Colon (tissue), 2 donors: Measurements from ENCODE around the gene ASTN2.
A peak's percentile ranks its signal among the peaks of the same experiment; 100 is the strongest.

Experiments
- FAIRE-seq: peaks from 2 replicates; lab custom pipeline; 2012; peaks lifted over from hg19 to GRCh38; lab: Jason Lieb, UNC
- donor health status: control.
- donor health status: control.

ASTN2 gene

GRCh38 chr9:116506685-116507084 lies 908.2 kb downstream of the ASTN2 start:
- no peak for FAIRE-seq

- no peak for FAIRE-seq
Measured at GRCh38 chr9:116504893-116505480, 909.9 kb downstream of the ASTN2 start.

DNA sequence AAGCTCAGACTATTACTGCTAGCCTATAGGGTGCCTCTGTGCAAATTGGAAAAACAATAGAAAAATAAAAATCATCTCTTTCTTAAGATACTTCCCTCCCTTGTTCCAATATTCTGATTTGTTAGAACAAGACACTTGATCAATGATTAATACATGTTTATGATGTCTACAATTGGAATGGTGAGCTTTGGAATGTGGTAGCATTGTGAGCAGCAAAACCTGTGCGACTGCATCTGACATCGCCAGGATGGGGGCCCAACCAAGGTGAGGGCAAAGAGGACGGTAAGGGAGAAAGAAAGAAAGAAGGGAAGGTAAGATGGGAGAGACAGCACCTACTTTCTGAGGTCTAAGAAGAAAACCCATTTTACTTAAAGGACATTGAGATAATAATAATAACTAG lies 910.8 kb downstream of the ASTN2 start:
- FAIRE-seq: no peak

DNA sequence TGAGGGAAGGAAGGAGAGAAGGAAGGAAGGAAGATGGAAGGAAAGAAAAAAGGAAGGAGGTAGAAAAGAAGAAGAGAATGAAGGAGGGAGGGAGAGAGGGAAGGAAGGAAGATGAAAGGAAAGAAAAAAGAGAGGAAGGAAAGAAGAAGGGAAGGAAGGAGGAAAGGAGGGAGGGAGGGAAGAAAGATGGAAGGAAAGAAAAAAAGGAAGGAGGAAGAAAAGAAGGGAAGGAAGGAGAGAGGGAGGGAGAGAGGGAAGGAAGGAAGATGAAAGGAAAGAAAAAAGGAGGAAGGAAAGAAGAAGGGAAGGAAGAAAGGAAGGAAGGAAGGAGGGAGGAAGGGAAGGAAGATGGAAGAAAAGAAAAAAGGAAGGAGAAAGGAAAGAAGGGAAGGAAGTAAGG lies 912.1 kb downstream of the ASTN2 start:
- no peak for FAIRE-seq

DNA sequence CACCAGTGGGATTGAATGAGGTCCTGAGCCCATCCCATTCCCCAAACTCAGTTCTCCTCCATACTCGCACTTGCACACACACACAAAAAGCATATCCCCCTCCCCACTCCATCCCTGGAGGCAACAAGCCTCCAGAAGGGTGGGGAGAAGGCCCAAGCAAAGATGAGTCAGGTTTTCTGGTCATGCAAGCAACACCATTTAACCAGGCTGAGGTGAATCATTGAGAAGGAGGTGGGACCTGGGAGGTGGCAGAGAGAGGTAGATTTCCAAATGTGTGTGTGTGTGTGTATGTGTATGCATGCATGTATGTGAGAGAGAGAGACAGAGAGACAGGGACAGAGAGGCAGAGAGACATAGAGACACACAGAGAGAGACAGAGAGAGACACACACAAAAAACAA lies 913.0 kb downstream of the ASTN2 start:
- FAIRE-seq: no peak

DNA sequence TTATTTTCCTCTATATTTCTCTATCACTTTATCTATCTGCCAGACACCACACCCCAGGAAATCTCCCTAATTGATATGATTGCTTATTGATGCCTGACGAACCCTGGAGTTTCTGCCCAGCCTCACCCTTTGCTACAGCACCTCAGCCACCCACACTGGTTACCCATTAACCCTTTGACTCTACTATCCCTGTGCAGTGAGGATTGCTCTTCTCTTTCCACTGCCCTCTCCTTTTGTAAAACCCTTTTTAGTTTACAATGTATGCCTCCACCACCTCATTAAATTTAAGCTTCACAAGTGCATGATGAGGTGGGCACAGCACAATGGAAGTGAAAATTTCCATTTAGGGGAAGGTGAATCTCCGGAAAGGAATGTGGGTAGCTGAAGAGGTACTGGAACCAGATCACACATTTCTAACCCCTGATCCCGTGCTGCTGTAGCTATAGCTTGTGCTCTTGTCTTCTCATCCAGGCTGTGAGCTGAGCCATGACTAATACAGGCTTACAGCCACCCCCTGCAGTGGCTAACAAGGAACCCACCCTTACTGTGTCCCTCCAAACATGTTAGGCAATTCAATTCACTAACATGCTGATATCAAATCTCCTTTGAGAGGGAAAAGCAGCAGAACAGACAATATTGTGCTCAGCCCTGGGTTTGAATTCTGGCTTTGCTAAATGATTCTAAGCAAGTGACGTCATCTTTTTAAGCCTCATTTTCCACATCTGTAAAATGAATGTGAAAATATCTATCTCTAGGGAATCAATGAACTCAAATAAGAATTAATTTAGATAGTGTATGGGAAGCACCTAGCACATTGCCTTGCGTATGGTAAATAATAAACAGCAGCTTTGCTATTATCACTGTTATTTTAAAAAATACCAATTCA lies 914.6 kb downstream of the ASTN2 start:
- no peak for FAIRE-seq

DNA sequence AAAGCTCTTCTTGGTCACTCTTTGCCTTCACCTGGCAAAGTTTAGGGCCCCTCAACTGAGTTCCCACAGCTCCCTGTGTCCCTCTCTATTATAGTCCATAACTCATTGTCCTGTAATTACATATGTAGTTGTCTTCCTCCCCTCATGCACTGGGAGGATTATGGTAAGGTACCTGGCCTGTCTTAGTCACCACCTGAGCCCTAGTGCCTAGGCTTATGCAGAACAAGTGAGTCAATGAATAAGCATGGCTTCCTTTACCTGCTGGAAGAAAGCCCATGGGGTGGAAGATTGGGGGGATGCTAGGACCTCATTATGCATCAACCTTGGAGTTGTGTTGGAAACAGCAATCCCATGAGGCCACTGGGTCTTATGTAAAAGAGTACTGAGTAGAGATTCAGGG lies 915.4 kb downstream of the ASTN2 start:
- no peak for FAIRE-seq

GRCh38 chr9:116497095-116497890 lies 917.6 kb downstream of the ASTN2 start:
- FAIRE-seq: no peak

- FAIRE-seq: no peak
Measured at GRCh38 chr9:116496167-116496566, 918.7 kb downstream of the ASTN2 start.

- no peak for FAIRE-seq
Measured at GRCh38 chr9:116495725-116496124, 919.1 kb downstream of the ASTN2 start.

- FAIRE-seq: no peak
Measured at GRCh38 chr9:116494815-116495634, 919.8 kb downstream of the ASTN2 start.

DNA sequence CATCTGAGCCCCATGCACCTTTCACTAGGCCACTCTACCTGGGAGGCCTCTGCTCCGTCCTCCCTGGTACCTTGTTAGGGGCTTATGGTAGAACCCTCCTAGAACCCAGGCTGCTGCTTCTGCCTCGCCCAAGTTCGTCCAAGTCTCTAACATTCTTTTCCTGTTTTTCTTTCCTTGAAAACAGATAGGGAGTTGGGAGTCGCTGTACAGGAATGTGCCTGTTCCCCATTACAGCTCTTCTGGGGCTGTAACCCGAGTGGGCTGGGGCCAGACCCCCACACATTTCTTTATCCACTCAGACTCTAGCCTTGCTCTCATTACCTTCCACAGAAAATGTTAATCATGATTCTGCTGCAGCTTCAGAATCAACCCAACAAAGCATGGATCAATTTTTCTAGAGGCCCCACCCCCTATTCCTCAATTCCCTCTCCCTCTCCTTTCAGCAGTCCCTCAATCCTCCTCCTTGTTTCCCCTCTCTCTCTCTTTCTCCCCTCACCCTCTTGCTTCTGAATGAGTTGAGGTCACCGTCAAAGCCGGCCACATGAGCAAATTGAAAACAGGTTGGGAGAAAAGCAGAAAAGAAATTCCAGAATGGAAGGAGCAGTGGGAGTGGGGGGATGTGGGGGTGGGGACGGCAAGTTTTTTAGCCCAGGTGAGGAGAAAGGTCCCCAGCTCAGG lies 921.5 kb downstream of the ASTN2 start:
- FAIRE-seq: no peak

DNA sequence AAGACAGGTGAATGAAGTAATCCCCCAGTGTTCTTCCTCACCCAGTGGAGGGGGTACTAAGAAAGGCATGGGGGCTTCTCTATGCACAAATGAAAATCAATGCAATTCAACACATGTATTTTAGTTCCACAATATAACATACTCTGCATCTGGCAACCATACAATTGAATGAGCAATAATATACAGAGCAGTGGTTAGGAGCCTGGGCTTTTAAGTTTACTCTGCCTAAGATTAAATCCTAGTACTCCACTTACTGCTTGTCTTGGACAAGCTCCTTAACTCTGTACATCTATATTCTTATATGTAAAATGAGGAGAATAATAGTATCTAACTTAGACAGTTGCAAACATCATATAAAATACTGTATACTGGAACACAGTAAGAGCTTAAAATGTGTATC lies 923.2 kb downstream of the ASTN2 start:
- FAIRE-seq: no peak

GRCh38 chr9:116491219-116491618 lies 923.6 kb downstream of the ASTN2 start:
- no peak for FAIRE-seq

GRCh38 chr9:116490321-116490720 lies 924.5 kb downstream of the ASTN2 start:
- no peak for FAIRE-seq

DNA sequence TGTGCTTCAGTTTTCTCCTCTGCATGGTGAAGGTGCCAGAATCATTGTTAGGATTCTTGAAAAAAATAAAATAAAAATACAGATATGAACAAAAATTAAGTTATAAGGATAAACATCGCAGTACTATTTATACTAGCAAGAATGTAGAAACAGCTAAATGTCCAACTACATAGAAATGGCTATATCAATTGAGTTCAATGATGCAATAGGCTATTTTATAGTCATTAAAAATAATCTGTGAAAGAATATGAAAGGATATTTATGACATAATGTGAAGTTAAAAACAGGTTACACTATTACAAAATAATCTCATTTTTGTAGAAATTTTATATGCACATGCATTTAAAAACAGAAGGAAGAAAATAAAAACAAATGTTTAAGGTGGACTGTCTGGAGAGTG lies 926.5 kb downstream of the ASTN2 start:
- peak; percentile 18 for FAIRE-seq

GRCh38 chr9:116484492-116485061 lies 930.3 kb downstream of the ASTN2 start:
- FAIRE-seq: no peak

- no peak for FAIRE-seq
Measured at GRCh38 chr9:116483622-116484491, 931.0 kb downstream of the ASTN2 start.

- FAIRE-seq: no peak
Measured at GRCh38 chr9:116482740-116483139, 932.1 kb downstream of the ASTN2 start.

DNA sequence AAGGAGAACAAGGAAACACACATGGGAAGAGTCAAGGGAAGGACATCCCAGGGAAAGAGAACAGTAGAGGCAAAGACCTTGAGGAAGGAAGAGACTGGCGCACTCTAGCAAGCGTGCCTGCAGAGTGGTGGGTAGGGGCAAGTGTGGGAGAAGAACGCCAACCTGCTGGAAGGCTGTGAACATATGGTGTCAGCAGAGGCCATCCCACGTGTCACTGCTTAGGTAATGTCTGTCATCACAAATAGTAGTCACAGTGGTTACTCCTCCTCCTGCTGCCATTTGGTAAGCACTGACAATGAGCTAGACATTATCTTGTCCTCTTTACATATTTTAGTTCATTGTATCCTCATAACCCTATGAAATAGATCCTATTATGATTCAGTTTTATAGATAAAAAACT lies 934.2 kb downstream of the ASTN2 start:
- no peak for FAIRE-seq
